Stimulated activated CD8-positive, alpha-beta memory T cell treated with anti-CD3 and anti-CD28 coated beads, Interleukin-4, amount 100 ng/mL, for 4 hours (primary cell): Measurements from ENCODE around the gene DOLK.
A peak's percentile ranks its signal among the peaks of the same experiment; 100 is the strongest.

Experiments
- DNase-seq, 2 donors: peaks; one replicate each; pipeline ENCODE4 v3.0.0-alpha.2; 2020; ENCODE audit warnings: low read depth in 2 of 2, low spot score in 1 of 2

Gene DOLK

GRCh38 chr9:128908372-128908771, 39.0 kb downstream of the DOLK start:
- DNase-seq = no peak

- no peak for DNase-seq
These were observed 40.7 kb downstream of the DOLK start for GRCh38 chr9:128906741-128907140.

- no peak for DNase-seq
These were observed 41.4 kb downstream of the DOLK start for GRCh38 chr9:128905964-128906363.

- DNase-seq = no peak
These were observed 43.4 kb downstream of the DOLK start for GRCh38 chr9:128903871-128904620.

- DNase-seq = no peak
These were observed 44.3 kb downstream of the DOLK start for GRCh38 chr9:128903079-128903461.

GRCh38 chr9:128902351-128903078, 44.9 kb downstream of the DOLK start:
- peak; percentile 68 to 70 for DNase-seq

- no peak for DNase-seq
These were observed 45.6 kb downstream of the DOLK start for GRCh38 chr9:128901822-128902221.

GRCh38 chr9:128901379-128901778, 46.0 kb downstream of the DOLK start:
- no peak for DNase-seq

GRCh38 chr9:128899566-128900322, 47.7 kb downstream of the DOLK start:
- DNase-seq = no peak

GRCh38 chr9:128898845-128899565, 48.4 kb downstream of the DOLK start:
- no peak for DNase-seq

GRCh38 chr9:128898382-128898781, 49.0 kb downstream of the DOLK start:
- no peak for DNase-seq

- DNase-seq = no peak
These were observed 51.8 kb downstream of the DOLK start for GRCh38 chr9:128895556-128895955.
